ENCODE results near the gene LPIN3. TPM values are rescaled to one million over a fixed set of nuclear protein-coding genes. Genes with fewer than 3 reads are reported as not detected.

Gene LPIN3
- total RNA-seq, 6 donors from 2014 or later = 9.4 to 78.6 (median 14.2) TPM

GRCh38 chr20:41353530-41353929 is 12.9 kb downstream of the LPIN3 start:
- no peak for TF ChIP-seq POLR2A (IDR thresholded peaks at IDR 0.05)
- TF ChIP-seq EP300 (IDR thresholded peaks at IDR 0.05) = no peak
- no peak for TF ChIP-seq POLR2AphosphoS5 (IDR thresholded peaks at IDR 0.05)
- TF ChIP-seq CTCF (IDR thresholded peaks at IDR 0.05) = no peak
- H3K4me3 ChIP-seq = no peak overlapping the region
- no peaks in the 10 kb centered on the region for H3K27me3 ChIP-seq
- H3K36me3 ChIP-seq = peaks cover 0 to 46% (median 21%) of the 10 kb centered on the region in 4 donors
- H3K9me3 ChIP-seq = no peaks in the 10 kb centered on the region
- H3K4me1 ChIP-seq = no peaks in the 10 kb centered on the region
- no peak for DNase-seq
- no peak overlapping the region for H3K27ac ChIP-seq
- no peak for ATAC-seq (ENCODE audit: low FRiP score in 2 of 2)

GRCh38 chr20:41355192-41355591 is 14.6 kb downstream of the LPIN3 start:
- peaks cover 0 to 37% (median 17%) of the 10 kb centered on the region in 4 donors for H3K36me3 ChIP-seq
- 95 to 100% methylated on average over 3 of the region's 3 CpGs for WGBS, 2 donors

GRCh38 chr20:41355598-41356203 is 15.1 kb downstream of the LPIN3 start:
- no peak overlapping the region for H3K4me3 ChIP-seq
- no peak overlapping the region for H3K27ac ChIP-seq
- no peaks in the 10 kb centered on the region for H3K4me1 ChIP-seq
- DNase-seq (no peak), ATAC-seq (ENCODE audit: low FRiP score in 2 of 2) (no peak)
- H3K36me3 ChIP-seq = peaks cover 0 to 35% (median 16%) of the 10 kb centered on the region in 4 donors
- TF ChIP-seq POLR2A (IDR thresholded peaks at IDR 0.05) = no peak
- no peak for TF ChIP-seq CTCF (IDR thresholded peaks at IDR 0.05)
- TF ChIP-seq EP300 (IDR thresholded peaks at IDR 0.05) = no peak
- TF ChIP-seq POLR2AphosphoS5 (IDR thresholded peaks at IDR 0.05) = no peak
- 93 to 95% methylated on average over 7 of the region's 7 CpGs for WGBS, 2 donors
- H3K27me3 ChIP-seq = no peaks in the 10 kb centered on the region
- no peaks in the 10 kb centered on the region for H3K9me3 ChIP-seq

More at GRCh38 chr20:41355192-41355591, 14.6 kb downstream of the LPIN3 start:
- DNase-seq (no peak), ATAC-seq (ENCODE audit: low FRiP score in 2 of 2) (no peak)
- H3K4me1 ChIP-seq = no peaks in the 10 kb centered on the region
- no peaks in the 10 kb centered on the region for H3K9me3 ChIP-seq
- H3K27me3 ChIP-seq = no peaks in the 10 kb centered on the region
- TF ChIP-seq EP300 (IDR thresholded peaks at IDR 0.05) (no peak), CTCF (IDR thresholded peaks at IDR 0.05) (no peak), POLR2A (IDR thresholded peaks at IDR 0.05) (no peak), POLR2AphosphoS5 (IDR thresholded peaks at IDR 0.05) (no peak)
- H3K27ac ChIP-seq = no peak overlapping the region
- no peak overlapping the region for H3K4me3 ChIP-seq

GRCh38 chr20:41356951-41357350 is 16.3 kb downstream of the LPIN3 start:
- WGBS, 2 donors = 85 to 88% methylated on average over 6 to 13 of the region's 13 CpGs
- ATAC-seq (ENCODE audit: low FRiP score in 2 of 2) = no peak

More at GRCh38 chr20:41356951-41357350, 16.3 kb downstream of the LPIN3 start:
- Histone ChIP-seq H3K36me3 (peaks cover 0 to 28% (median 12%) of the 10 kb centered on the region in 4 donors), H3K4me3 (no peak overlapping the region), H3K27me3 (no peaks in the 10 kb centered on the region), H3K9me3 (no peaks in the 10 kb centered on the region), H3K27ac (no peak overlapping the region), H3K4me1 (no peaks in the 10 kb centered on the region)
- DNase-seq = no peak
- TF ChIP-seq CTCF (IDR thresholded peaks at IDR 0.05) (no peak), EP300 (IDR thresholded peaks at IDR 0.05) (no peak), POLR2A (IDR thresholded peaks at IDR 0.05) (no peak), POLR2AphosphoS5 (IDR thresholded peaks at IDR 0.05) (no peak)

Measured in upper lobe of left lung (tissue), 6 donors.